GM19351 (cell line): ENCODE results near the gene CBR4.
"Not testable (repeated sequence)": the region's sequence is repeated elsewhere in the genome, so short reads cannot be mapped to it uniquely, and the experiment has no call there.

Source experiments
- ATAC-seq: cut with Tn5 transposase; IDR thresholded peaks from one replicate; pipeline ENCODE4 v1.9.1; 2021; ENCODE audit warnings: mild to moderate bottlenecking, moderate library complexity; ENCODE audit not compliant: unreplicated experiment

Gene CBR4

GRCh38 chr4:168995537-168996295, 14.3 kb downstream of the CBR4 start:
- no peak for ATAC-seq

- no peak for ATAC-seq
These were observed 15.1 kb downstream of the CBR4 start for GRCh38 chr4:168994958-168995357.

- no peak for ATAC-seq
These were observed 16.1 kb downstream of the CBR4 start for GRCh38 chr4:168993714-168994510.

- ATAC-seq, result not testable (repeated sequence)
These were observed 17.0 kb downstream of the CBR4 start for GRCh38 chr4:168992952-168993482.

- ATAC-seq, result no peak
These were observed 28.1 kb downstream of the CBR4 start for GRCh38 chr4:168981942-168982341.

GRCh38 chr4:168981460-168981859, 28.6 kb downstream of the CBR4 start:
- no peak for ATAC-seq

GRCh38 chr4:168979338-168979737, 30.7 kb downstream of the CBR4 start:
- no peak for ATAC-seq

- no peak for ATAC-seq
These were observed 31.9 kb downstream of the CBR4 start for GRCh38 chr4:168978001-168978700.

GRCh38 chr4:168972596-168972995, 37.5 kb downstream of the CBR4 start:
- ATAC-seq, result no peak

- no peak for ATAC-seq
These were observed 49.3 kb downstream of the CBR4 start for GRCh38 chr4:168960716-168961115.

- ATAC-seq, result no peak
These were observed 54.4 kb downstream of the CBR4 start for GRCh38 chr4:168955674-168956073.

GRCh38 chr4:168952821-168953246, 57.2 kb downstream of the CBR4 start:
- not testable (repeated sequence) for ATAC-seq

- ATAC-seq, result no peak
These were observed 64.8 kb downstream of the CBR4 start for GRCh38 chr4:168945291-168945690.

- ATAC-seq, result no peak
These were observed 67.1 kb downstream of the CBR4 start for GRCh38 chr4:168942985-168943384.
